Parathyroid adenoma (tissue), 2 donors: ENCODE results near the gene FOXN3.

Experiments
- H2AFZ ChIP-seq: fragments of 300-600 bp; sonication (generic); one replicate; pipeline ENCODE4 v1.7.0; 2017; ENCODE audit warnings: antibody characterized with exemption, mild to moderate bottlenecking
- H3K27ac ChIP-seq: fragments of 300-600 bp; sonication (generic); one replicate; pipeline ENCODE4 v1.7.0; 2017
- H3K27me3 ChIP-seq: fragments of 300-600 bp; sonication (generic); one replicate; pipeline ENCODE4 v1.7.0; 2017; ENCODE audit warnings: low read length; ENCODE audit not compliant: control insufficient read depth, insufficient read depth
- H3K36me3 ChIP-seq: fragments of 300-600 bp; sonication (generic); one replicate; pipeline ENCODE4 v1.7.0; 2017; ENCODE audit warnings: low read length; ENCODE audit not compliant: control insufficient read depth, insufficient read depth
- H3K4me1 ChIP-seq: fragments of 300-600 bp; sonication (generic); one replicate; pipeline ENCODE4 v1.7.0; 2017; ENCODE audit warnings: control low read depth
- H3K4me2 ChIP-seq: fragments of 300-600 bp; sonication (generic); one replicate; pipeline ENCODE4 v1.7.0; 2017; ENCODE audit warnings: low read length
- H3K4me3 ChIP-seq: fragments of 300-600 bp; sonication (generic); one replicate; pipeline ENCODE4 v1.7.0; 2017; ENCODE audit warnings: low read depth, low read length
- H3K79me2 ChIP-seq: fragments of 300-600 bp; sonication (generic); one replicate; pipeline ENCODE4 v1.7.0; 2017; ENCODE audit warnings: control low read depth
- H3K9ac ChIP-seq: fragments of 300-600 bp; sonication (generic); one replicate; pipeline ENCODE4 v1.7.0; 2017; ENCODE audit warnings: mild to moderate bottlenecking
- H3K9me3 ChIP-seq: fragments of 300-600 bp; sonication (generic); one replicate; pipeline ENCODE4 v1.7.0; 2017; ENCODE audit warnings: low read length; ENCODE audit not compliant: control insufficient read depth
- TF ChIP-seq, protein P1 (sequence below): fragments of 300-600 bp; sonication (generic); IDR thresholded peaks from one replicate; pipeline ENCODE4 v1.7.0; 2017; ENCODE audit warnings: antibody characterized with exemption, mild to moderate bottlenecking
- donor health status: primary hyperparathyroidism.

The FOXN3 gene

GRCh38 chr14:89332031-89332430 is 85.0 kb downstream of the FOXN3 start:
- TF ChIP-seq, protein P1, sequence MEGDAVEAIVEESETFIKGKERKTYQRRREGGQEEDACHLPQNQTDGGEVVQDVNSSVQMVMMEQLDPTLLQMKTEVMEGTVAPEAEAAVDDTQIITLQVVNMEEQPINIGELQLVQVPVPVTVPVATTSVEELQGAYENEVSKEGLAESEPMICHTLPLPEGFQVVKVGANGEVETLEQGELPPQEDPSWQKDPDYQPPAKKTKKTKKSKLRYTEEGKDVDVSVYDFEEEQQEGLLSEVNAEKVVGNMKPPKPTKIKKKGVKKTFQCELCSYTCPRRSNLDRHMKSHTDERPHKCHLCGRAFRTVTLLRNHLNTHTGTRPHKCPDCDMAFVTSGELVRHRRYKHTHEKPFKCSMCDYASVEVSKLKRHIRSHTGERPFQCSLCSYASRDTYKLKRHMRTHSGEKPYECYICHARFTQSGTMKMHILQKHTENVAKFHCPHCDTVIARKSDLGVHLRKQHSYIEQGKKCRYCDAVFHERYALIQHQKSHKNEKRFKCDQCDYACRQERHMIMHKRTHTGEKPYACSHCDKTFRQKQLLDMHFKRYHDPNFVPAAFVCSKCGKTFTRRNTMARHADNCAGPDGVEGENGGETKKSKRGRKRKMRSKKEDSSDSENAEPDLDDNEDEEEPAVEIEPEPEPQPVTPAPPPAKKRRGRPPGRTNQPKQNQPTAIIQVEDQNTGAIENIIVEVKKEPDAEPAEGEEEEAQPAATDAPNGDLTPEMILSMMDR: no peak
- no peaks in the 10 kb centered on the region for H3K27me3 ChIP-seq

GRCh38 chr14:89331398-89331797 is 85.6 kb downstream of the FOXN3 start:
- H3K4me1 ChIP-seq: peaks cover 11% of the 10 kb centered on the region
- no peak overlapping the region for H3K4me2 ChIP-seq
- TF ChIP-seq, protein P1: no peak
- H3K9ac ChIP-seq: no peak overlapping the region
- no peak overlapping the region for H3K4me3 ChIP-seq
- peaks cover 41% of the 10 kb centered on the region for H3K79me2 ChIP-seq
- H3K27me3 ChIP-seq: no peaks in the 10 kb centered on the region
- H2AFZ ChIP-seq: no peak overlapping the region
- H3K27ac ChIP-seq: no peak overlapping the region
- H3K36me3 ChIP-seq: no peaks in the 10 kb centered on the region
- no peaks in the 10 kb centered on the region for H3K9me3 ChIP-seq

More at GRCh38 chr14:89332031-89332430, 85.0 kb downstream of the FOXN3 start:
- H3K36me3 ChIP-seq: no peaks in the 10 kb centered on the region
- H3K4me3 ChIP-seq: no peak overlapping the region
- H3K27ac ChIP-seq: no peak overlapping the region
- no peak overlapping the region for H2AFZ ChIP-seq
- H3K4me1 ChIP-seq: peaks cover 11% of the 10 kb centered on the region
- H3K9me3 ChIP-seq: no peaks in the 10 kb centered on the region
- H3K4me2 ChIP-seq: no peak overlapping the region
- no peak overlapping the region for H3K9ac ChIP-seq
- peaks cover 37% of the 10 kb centered on the region for H3K79me2 ChIP-seq

- Histone ChIP-seq H2AFZ (no peak overlapping the region), H3K36me3 (no peaks in the 10 kb centered on the region), H3K4me3 (no peak overlapping the region), H3K4me1 (peaks cover 11% of the 10 kb centered on the region), H3K9me3 (no peaks in the 10 kb centered on the region), H3K27me3 (no peaks in the 10 kb centered on the region), H3K4me2 (no peak overlapping the region), H3K27ac (no peak overlapping the region), H3K79me2 (peaks cover 50% of the 10 kb centered on the region), H3K9ac (no peak overlapping the region)
- TF ChIP-seq, protein P1: no peak
These were observed 86.6 kb downstream of the FOXN3 start for GRCh38 chr14:89330236-89331002.

- H3K27me3 ChIP-seq: no peaks in the 10 kb centered on the region
- peaks cover 11% of the 10 kb centered on the region for H3K4me1 ChIP-seq
- no peak overlapping the region for H2AFZ ChIP-seq
- H3K36me3 ChIP-seq: no peaks in the 10 kb centered on the region
- no peak overlapping the region for H3K4me3 ChIP-seq
- H3K79me2 ChIP-seq: peaks cover 53% of the 10 kb centered on the region
- no peak overlapping the region for H3K9ac ChIP-seq
- H3K9me3 ChIP-seq: no peaks in the 10 kb centered on the region
- peak overlapping the region; percentile 4 for H3K4me2 ChIP-seq
- TF ChIP-seq, protein P1: no peak
- no peak overlapping the region for H3K27ac ChIP-seq
These were observed 89.2 kb downstream of the FOXN3 start for GRCh38 chr14:89327771-89328212.

DNA sequence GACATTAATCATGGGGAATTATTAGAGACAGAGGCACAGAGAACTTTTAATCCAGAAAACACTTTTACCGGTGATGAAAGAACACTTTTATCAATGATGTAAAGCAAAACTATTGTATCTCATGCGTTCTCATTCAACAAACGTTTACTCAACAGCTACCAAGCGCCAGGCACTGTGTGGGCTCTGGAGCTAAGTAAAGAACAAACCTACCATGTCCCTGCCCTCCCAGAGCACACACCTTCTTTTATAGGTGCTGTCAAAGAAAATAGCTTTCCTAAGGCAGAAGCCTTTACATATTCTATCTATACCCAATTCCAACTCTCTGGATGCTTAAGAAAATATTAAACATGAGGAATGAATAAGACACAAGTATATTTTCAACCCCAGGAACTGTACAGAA is 91.1 kb downstream of the FOXN3 start:
- Histone ChIP-seq H3K4me2 (no peak overlapping the region), H3K4me1 (peaks cover 11% of the 10 kb centered on the region), H3K4me3 (no peak overlapping the region), H3K27ac (no peak overlapping the region), H3K36me3 (no peaks in the 10 kb centered on the region), H3K27me3 (no peaks in the 10 kb centered on the region), H3K9ac (no peak overlapping the region), H2AFZ (no peak overlapping the region), H3K9me3 (no peaks in the 10 kb centered on the region), H3K79me2 (peaks cover 50% of the 10 kb centered on the region)
- TF ChIP-seq, protein P1: no peak
